GM18909 (cell line): ENCODE data around the gene RTKN.
A peak's percentile ranks its signal among the peaks of the same experiment; 100 is the strongest.
"Not testable (repeated sequence)": the region's sequence is repeated elsewhere in the genome, so short reads cannot be mapped to it uniquely, and the experiment has no call there.

Source experiments
- ATAC-seq: cut with Tn5 transposase; IDR thresholded peaks from one replicate; pipeline ENCODE4 v1.9.1; 2021; ENCODE audit warnings: mild to moderate bottlenecking; ENCODE audit not compliant: unreplicated experiment, poor library complexity

Gene RTKN

GRCh38 chr2:74441690-74442482 is at the start of gene RTKN:
Gene RTKN, minus strand, starts transcription at chr2:74441937. Its CDS starts 121 bp downstream, at chr2:74441816.
- peak; percentile 49 for ATAC-seq

- ATAC-seq = no peak
Measured at GRCh38 chr2:74489906-74490305, 48.2 kb upstream of the RTKN start.

- ATAC-seq = no peak
Measured at GRCh38 chr2:74488643-74489481, 47.1 kb upstream of the RTKN start.

DNA sequence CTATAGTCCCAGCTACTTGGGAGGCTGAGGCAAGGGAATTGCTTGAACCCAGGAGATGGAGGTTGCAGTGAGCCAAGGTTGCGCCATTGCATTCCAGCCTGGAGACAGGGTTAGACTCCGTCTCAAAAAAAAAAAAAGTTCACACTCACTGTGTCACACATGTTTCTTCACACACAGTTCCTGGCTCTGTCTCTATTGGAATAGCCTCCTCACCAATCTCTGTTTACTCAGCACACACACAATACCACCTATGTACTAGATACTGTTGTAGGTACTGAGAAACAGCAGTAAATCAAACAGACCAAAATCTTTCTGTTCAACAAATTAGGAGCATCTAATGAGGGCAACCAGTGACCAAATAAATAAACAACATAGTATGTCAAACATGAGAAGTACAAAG is 44.4 kb upstream of the RTKN start:
- ATAC-seq = no peak

- not testable (repeated sequence) for ATAC-seq
Measured at GRCh38 chr2:74483675-74484164, 42.0 kb upstream of the RTKN start.

- peak; percentile 92 for ATAC-seq
Measured at GRCh38 chr2:74482801-74483674, 41.3 kb upstream of the RTKN start, which contains the start of the genes CCDC142 and TTC31. Gene CCDC142, minus strand, starts transcription at chr2:74482998. Its CDS starts 161 bp downstream, at chr2:74482837. Gene TTC31, plus strand, starts transcription at chr2:74483081. Its CDS starts 15 bp downstream, at chr2:74483096.

DNA sequence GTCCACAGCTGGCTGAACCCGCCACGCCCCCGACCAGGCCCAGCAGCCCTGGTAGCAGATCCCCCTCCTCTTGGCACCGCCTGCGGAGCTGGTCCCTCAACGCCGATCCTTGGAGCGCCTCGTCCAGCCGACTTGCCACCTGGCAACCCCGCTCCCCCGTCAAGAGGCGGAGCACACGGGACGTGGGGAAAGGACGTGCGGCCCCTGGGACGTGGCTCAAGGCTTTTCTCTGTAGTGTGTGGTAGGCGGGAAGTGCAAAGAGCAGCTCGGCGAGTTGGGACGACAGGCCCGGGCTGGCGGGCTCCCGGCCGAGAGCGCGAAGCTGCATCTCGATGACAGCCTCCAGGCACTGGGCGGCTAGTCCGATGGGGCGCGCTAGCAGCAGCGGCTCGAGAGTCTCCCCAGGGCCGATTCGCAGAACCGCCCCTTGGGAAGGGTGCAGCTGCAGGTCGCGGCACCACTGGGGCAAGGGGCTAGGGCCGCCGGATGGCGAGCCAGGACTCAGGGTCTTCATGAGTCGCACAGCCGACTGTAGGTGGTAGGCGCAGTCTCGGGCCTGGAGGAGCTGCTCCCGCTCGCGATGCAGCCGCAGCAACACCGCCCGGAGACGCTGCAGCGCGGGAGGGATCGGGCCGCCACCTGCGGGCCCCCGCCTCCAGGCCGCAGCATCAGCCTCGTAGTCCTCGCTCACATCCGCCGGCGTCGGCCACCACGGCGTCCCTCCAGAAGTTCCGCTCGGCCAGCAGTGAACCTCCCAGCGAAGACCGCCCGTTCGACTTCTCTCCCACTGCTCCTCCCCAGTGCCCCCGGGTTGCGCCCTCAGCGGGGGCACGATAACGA is 40.4 kb upstream of the RTKN start:
- ATAC-seq = peak; percentile 43

DNA sequence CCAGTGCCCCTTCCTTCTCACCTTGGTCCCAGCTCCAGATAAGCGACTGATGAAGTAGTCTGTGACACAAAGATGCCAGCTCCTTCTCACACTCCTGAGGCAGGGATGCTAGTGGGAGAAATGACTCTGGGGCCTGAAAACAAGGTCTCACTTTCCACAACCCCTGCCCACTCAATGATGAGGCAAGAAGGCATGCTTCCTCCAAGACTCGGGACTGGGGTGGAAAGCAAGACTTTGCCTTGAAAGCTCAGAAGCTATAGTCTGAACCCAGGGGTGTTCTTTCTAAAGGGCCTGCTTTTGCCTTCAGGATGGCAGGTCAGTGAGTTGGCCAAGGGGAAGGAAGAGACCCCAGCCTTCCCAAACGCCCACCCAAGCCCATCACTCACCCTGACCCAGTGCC is 39.7 kb upstream of the RTKN start:
- ATAC-seq = no peak

DNA sequence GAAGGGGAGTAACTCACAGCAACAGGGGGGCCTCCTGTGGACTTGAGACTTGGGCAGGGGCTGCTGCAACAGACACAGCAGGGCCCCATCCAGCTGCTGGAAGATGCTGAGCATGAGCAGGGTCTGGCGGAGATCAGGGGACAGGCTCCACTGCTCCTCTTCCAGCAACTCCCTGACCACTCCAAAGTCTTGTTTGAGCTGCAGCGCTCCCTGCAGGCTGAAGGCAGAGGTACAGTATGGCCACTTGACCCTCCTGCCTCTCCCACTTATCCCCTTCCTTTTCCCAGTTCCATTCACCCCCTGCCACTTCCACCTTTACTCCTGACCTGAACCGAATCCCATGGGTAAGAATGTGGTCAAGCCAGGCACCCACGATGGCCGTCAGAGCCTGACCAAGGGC is 33.2 kb upstream of the RTKN start:
- no peak for ATAC-seq

GRCh38 chr2:74474481-74474880 is 32.7 kb upstream of the RTKN start:
- ATAC-seq = no peak

DNA sequence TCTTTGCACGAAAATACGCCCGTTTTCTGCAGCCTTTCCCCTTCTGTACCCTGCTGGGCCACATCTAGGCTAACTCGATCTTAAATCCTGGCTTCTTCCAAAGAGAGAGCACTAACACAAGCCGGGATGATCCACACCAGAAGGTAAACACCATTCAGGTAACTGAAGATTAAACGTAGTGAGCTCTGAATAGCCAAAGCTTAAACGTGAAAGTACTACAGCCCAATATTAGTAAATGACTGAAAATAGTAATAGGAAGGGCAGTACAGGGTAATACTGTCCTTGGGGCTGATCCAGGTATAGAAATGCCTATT is 31.2 kb upstream of the RTKN start:
- ATAC-seq = peak; percentile 3

DNA sequence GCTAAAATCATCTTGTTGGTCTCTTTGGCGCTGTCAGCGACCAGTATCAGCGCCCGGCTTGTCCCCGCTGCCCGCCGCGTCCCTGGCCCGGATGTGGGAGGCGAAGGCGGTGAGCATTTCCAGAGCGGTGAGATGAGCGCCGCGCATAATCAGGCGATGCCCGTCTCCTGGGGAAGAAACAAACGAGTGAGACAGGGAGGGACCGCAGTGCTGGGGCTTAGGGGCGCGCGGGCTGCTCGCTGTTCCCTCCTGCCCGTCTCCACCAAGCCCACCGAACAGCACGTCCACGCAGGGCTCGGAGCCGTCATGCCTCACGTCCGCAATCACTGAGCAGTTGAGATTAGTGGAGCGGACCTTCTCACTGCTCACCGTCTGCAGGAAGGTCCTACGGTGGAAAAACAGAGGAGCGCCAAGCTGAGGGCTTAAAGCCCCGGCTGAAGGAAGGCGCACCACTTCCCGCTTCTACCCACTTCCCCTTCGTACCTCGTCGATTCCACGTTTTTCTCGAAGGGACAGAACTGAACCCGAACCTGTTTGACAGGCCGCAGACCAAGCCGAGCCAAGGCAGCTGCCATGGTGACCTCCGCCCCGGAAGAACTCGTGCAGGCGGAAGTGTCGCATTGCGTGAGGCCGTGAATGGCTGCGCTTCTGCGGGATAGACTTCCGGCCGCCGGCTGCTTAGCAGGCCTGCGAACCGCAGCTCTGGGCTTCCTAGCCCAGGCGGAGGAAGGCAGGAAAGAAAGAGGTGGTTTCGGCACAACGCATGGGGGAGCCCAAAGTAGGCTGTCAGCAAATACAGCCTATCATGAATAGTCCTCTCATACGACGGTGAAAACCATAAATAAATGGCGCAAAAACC is 30.6 kb upstream of the RTKN start, which contains the start of gene MRPL53:
TSS of gene MRPL53 (minus strand) at position 595 of the 859 bp plus-strand sequence. CDS start at position 575, 20 bp downstream.
- peak; percentile 85 for ATAC-seq

DNA sequence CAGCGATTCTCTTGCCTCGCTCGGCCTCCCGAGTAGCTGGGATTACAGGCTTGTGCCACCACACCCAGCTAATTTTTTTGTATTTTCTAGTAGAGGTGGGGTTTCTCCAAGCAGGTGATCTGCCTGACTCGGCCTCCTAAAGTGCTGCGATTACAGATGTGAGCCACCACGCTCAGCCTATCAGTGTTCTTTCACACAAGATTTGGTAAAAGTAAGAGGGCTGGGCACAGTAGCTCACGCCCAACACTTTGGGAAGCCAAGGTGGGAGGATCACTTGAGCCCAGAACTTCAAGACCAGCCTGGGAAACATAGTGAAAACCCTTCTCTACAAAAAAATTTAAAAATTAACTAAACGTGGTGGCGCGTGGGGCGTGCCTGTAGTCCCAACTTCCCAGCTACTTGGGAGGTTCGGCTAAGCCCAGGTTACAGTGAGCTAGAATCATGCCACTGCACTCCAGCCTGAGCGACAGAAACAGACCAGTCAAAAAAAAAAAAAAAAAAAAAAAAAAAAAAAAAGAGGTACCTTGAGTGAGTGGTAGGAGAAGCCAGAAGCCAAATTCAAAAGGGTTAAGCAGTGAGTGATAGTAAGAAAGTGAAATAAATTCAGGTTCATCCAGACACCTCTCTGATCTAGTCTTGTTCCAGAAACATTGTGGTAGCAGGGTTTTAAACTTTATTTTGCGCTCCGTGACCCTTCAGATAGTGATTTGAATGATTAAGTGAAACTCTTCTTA is 29.8 kb upstream of the RTKN start:
- ATAC-seq = no peak

DNA sequence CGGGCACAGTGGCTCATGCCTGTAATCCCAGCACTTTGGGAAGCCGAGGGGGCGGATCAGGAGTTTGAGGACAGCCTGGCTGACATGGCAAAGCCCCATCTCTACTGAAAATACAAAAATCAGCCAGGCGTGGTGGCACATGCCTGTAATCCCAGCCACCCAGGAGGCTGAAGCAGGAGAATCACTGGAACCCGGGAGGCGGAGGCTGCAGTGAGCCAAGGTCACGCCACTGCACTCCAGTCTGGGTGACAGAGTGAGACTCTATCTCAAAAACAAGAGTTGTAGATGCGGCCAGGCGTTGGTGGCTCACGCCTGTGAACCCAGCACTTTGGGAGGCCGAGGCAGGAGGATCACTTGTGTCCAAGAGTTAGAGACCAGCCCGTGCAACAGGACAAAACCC is 29.0 kb upstream of the RTKN start:
- ATAC-seq = not testable (repeated sequence)

DNA sequence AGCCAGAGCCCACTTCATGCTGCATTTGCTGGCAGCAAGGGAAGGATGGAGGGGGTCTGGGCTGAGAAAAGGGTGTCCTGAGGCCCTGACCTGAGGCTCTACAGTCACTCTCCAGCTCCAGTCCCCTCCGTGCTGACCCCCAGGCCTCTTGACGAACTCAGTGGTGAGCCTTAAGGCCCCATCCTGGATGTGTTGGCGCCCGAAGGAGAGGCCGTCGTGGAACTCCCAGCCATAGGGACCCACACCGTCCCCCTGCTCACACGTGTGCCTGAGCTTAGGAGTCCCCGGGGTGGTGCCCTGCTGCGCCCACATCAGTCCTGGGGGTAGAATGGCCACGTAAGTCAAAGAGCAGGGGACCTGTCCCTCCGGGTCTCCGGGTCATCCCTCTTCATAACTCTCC is 22.7 kb upstream of the RTKN start:
- peak; percentile 8 for ATAC-seq

DNA sequence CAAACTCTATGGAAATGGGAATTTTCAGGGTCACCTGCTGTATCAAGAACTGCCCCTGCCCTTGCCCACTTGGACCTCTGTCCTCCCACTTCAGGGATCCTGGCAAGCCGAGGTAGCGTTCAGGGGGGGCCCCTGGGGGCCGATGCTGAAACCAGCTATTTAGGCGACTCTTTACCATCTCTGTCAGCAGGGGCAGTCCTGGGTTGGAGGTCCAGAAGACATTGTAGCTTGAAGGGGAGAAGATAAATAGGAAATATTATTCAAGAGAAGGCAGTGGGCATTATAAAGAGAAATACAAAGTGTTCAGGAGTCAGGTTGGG is 21.0 kb upstream of the RTKN start:
- ATAC-seq = no peak

- ATAC-seq = no peak
Measured at GRCh38 chr2:74462054-74462785, 20.5 kb upstream of the RTKN start.
